Measurements from ENCODE around the gene OLFM4. TPM values are rescaled to one million over a fixed set of nuclear protein-coding genes. Genes with fewer than 3 reads are reported as not detected.
"Not testable (repeated sequence)": the region's sequence is repeated elsewhere in the genome, so short reads cannot be mapped to it uniquely, and the experiment has no call there.

The OLFM4 gene
- total RNA-seq, 1 donor from 2014 or later: not detected

- H3K4me3 Mint-ChIP-seq: no peak overlapping the region
- no peaks in the 10 kb centered on the region for H3K9me3 Mint-ChIP-seq
- H3K4me1 Mint-ChIP-seq: peaks cover 8% of the 10 kb centered on the region
- H3K27me3 Mint-ChIP-seq (ENCODE audit: low read depth): peaks cover 9% of the 10 kb centered on the region
- H3K27ac Mint-ChIP-seq: no peak overlapping the region
- H3K36me3 Mint-ChIP-seq: no peaks in the 10 kb centered on the region
- DNase-seq (ENCODE audit: low spot score in 2 of 2, unreplicated experiment in 2 of 2): no peak
- no peak for TF ChIP-seq CTCF (IDR thresholded peaks at IDR 0.05; ENCODE audit: unreplicated experiment)
Observed at GRCh38 chr13:53007872-53008271, 20.7 kb upstream of the OLFM4 start.

DNA sequence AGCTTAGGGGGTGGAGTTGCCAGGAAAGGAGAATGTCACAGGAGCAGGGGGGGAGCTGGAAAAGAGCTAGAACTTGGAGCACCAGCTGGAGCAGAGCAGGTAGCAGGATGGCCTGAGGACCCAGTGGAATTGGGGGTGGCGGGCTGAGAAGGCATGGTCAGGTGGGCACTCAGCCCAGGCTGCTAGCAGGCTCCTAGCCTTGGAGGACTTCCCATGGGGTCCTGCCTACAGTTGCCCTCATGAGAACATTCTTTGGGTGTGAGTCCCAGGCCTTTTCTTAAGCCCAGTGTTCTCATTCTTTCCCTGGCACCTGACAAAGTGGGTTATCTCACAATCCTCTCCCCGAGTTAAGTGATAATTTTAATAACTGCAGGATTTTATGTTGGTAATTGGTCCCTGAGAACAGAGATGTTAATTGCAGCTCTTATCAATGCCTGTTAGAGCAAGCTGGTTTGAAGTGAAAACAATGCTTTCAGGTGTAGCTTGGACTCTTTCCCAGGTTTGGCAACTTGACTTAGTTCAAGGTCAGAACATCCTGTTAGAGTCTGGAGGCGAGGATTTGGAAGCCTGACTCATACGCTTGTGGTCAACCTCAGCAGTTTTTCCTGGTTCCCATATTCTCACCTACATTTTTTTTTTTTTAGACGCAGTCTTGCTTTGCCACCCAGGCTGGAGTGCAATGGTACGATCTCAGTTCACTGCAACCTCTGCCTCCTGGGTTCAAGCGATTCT is 18.1 kb upstream of the OLFM4 start:
- TF ChIP-seq CTCF (IDR thresholded peaks at IDR 0.05; ENCODE audit: unreplicated experiment): no peak
- Mint-ChIP-seq H3K27me3 (ENCODE audit: low read depth) (peaks cover 6% of the 10 kb centered on the region), H3K36me3 (no peaks in the 10 kb centered on the region)

GRCh38 chr13:53012707-53013106 is 15.9 kb upstream of the OLFM4 start:
- H3K36me3 Mint-ChIP-seq: no peaks in the 10 kb centered on the region

More for the DNA sequence above, 18.1 kb upstream of the OLFM4 start:
- H3K4me1 Mint-ChIP-seq: peaks cover 4% of the 10 kb centered on the region
- no peak overlapping the region for H3K27ac Mint-ChIP-seq
- no peaks in the 10 kb centered on the region for H3K9me3 Mint-ChIP-seq
- DNase-seq (ENCODE audit: low spot score in 2 of 2, unreplicated experiment in 2 of 2): no peak
- H3K4me3 Mint-ChIP-seq: no peak overlapping the region

GRCh38 chr13:53013113-53013512 is 15.5 kb upstream of the OLFM4 start:
- Mint-ChIP-seq H3K9me3 (peaks cover 4% of the 10 kb centered on the region), H3K27ac (no peak overlapping the region), H3K4me1 (no peaks in the 10 kb centered on the region), H3K4me3 (no peak overlapping the region), H3K36me3 (no peaks in the 10 kb centered on the region), H3K27me3 (ENCODE audit: low read depth) (peaks cover 1% of the 10 kb centered on the region)
- DNase-seq (ENCODE audit: low spot score in 2 of 2, unreplicated experiment in 2 of 2): no peak
- TF ChIP-seq CTCF (IDR thresholded peaks at IDR 0.05; ENCODE audit: unreplicated experiment): no peak

More at GRCh38 chr13:53012707-53013106, 15.9 kb upstream of the OLFM4 start:
- Mint-ChIP-seq H3K9me3 (peaks cover 4% of the 10 kb centered on the region), H3K4me3 (no peak overlapping the region), H3K4me1 (no peaks in the 10 kb centered on the region), H3K27ac (no peak overlapping the region), H3K27me3 (ENCODE audit: low read depth) (no peaks in the 10 kb centered on the region)
- DNase-seq (ENCODE audit: low spot score in 2 of 2, unreplicated experiment in 2 of 2): no peak
- no peak for TF ChIP-seq CTCF (IDR thresholded peaks at IDR 0.05; ENCODE audit: unreplicated experiment)

- not testable (repeated sequence) for H3K4me1 Mint-ChIP-seq; H3K27me3 Mint-ChIP-seq (ENCODE audit: low read depth); DNase-seq (ENCODE audit: low spot score in 2 of 2, unreplicated experiment in 2 of 2); H3K36me3 Mint-ChIP-seq; H3K27ac Mint-ChIP-seq; H3K9me3 Mint-ChIP-seq; H3K4me3 Mint-ChIP-seq
Observed at GRCh38 chr13:53014018-53014417, 14.6 kb upstream of the OLFM4 start.

- Mint-ChIP-seq H3K4me3 (no peak overlapping the region), H3K27me3 (ENCODE audit: low read depth) (peaks cover 2% of the 10 kb centered on the region), H3K36me3 (no peaks in the 10 kb centered on the region), H3K27ac (no peak overlapping the region), H3K4me1 (no peaks in the 10 kb centered on the region), H3K9me3 (peaks cover 4% of the 10 kb centered on the region)
- DNase-seq (ENCODE audit: low spot score in 2 of 2, unreplicated experiment in 2 of 2): no peak
- no peak for TF ChIP-seq CTCF (IDR thresholded peaks at IDR 0.05; ENCODE audit: unreplicated experiment)
Observed at GRCh38 chr13:53014495-53015443, 13.8 kb upstream of the OLFM4 start.
